ENCODE data around the gene ACSM3. TPM values are rescaled to one million over a fixed set of nuclear protein-coding genes. Genes with fewer than 3 reads are reported as not detected.

ACSM3 gene
- polyA plus RNA-seq, 2 of the 4 experiments (the other 2 are of a cell fraction), result 2.9 to 15.7 TPM

DNA sequence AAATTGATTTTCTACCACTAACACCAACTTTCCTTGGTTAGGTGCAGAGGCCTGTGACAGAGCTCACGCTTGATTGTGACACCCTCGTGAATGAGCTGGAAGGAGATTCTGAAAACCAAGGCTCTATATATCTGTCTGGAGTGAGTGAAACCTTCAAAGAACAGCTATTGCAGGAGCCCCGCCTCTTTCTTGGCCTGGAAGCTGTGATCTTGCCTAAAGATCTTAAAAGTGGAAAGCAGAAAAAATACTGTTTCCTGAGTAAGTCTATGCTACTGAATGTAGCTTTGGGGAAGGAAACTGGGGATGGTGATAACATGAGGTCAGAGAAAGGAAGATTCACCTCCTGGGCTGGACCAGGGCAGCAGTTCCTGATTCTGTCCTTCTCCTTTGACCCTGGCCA is 80.8 kb downstream of the ACSM3 start:
- Histone ChIP-seq H3K9me3 (no peaks in the 10 kb centered on the region), H3K4me1 (no peaks in the 10 kb centered on the region), H3K27ac (no peak overlapping the region), H3K4me3 (no peak overlapping the region), H3K4me2 (no peak overlapping the region)
- ATAC-seq, result no peak
- no peak for FAIRE-seq
- ChIA-PET POLR2A (no interaction called here), CTCF (interaction anchor here (1.2 to 1.7 kb wide), 6 partner anchors 11 to 255 kb away, joined by 3 to 6 read pairs (median 3); no protein-coding TSS in a partner anchor)
- TF ChIP-seq NFE2L2 (conservative IDR thresholded peaks at IDR 0.05; ENCODE audit: low read length), result no peak
- no peak for TF ChIP-seq SREBF2 (IDR thresholded peaks at IDR 0.05)
- TF ChIP-seq CHD4 (IDR thresholded peaks at IDR 0.05; ENCODE audit: borderline replicate concordance), result no peak
- no peak for TF ChIP-seq HEYL (CRISPR knock-in tag; IDR thresholded peaks at IDR 0.05)
- 89% methylated on average over 3 of the region's 3 CpGs for WGBS (ENCODE audit: missing lambda C conversion rate)
- DNase-seq (ENCODE audit: low read depth in 1 of 2, low spot score in 1 of 2), result no peak

DNA sequence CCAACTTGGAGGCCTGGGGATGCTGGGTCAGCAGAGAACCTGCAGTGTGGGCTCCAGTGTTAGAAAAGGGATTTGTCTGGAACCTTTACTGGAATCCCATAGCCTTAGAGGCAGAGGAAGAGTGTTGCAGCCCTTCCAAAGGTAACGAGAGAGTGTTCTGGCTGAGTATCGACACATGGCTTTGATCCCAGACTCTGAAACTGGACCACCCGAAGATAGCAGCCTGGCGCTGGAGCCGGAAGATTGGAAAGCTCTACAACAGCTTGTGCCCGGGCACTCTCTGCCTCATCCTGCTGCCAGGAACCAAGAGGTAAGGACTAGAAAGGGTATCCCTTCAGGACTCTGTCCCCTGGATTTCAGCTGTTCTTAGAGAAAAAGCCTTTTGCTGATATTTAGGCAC is 82.2 kb downstream of the ACSM3 start:
- H3K9me3 ChIP-seq, result no peaks in the 10 kb centered on the region
- CTCF ChIA-PET, result interaction anchor here (1.0 to 1.5 kb wide), 6 partner anchors 39 to 342 kb away, joined by 3 to 4 read pairs (median 4); partner anchors contain the start of genes ERI2 and REXO5
- H3K4me2 ChIP-seq, result no peak overlapping the region
- TF ChIP-seq FOSB (CRISPR knock-in tag; IDR thresholded peaks at IDR 0.05), result no peak
- TF ChIP-seq, protein P1, sequence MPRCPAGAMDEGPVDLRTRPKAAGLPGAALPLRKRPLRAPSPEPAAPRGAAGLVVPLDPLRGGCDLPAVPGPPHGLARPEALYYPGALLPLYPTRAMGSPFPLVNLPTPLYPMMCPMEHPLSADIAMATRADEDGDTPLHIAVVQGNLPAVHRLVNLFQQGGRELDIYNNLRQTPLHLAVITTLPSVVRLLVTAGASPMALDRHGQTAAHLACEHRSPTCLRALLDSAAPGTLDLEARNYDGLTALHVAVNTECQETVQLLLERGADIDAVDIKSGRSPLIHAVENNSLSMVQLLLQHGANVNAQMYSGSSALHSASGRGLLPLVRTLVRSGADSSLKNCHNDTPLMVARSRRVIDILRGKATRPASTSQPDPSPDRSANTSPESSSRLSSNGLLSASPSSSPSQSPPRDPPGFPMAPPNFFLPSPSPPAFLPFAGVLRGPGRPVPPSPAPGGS (IDR thresholded peaks at IDR 0.05), result no peak
- no peak for TF ChIP-seq HDAC2 (IDR thresholded peaks at IDR 0.05)
- TF ChIP-seq CBX8 (IDR thresholded peaks at IDR 0.05), result no peak
- no peak for DNase-seq (ENCODE audit: low read depth in 1 of 2, low spot score in 1 of 2)
- WGBS (ENCODE audit: missing lambda C conversion rate), result 97% methylated on average over 6 of the region's 6 CpGs
- H3K4me3 ChIP-seq, result no peak overlapping the region
- no peak overlapping the region for H3K27ac ChIP-seq
- H3K4me1 ChIP-seq, result peaks cover 11% of the 10 kb centered on the region
- POLR2A ChIA-PET, result no interaction called here
- no peak for ATAC-seq
- no peak for FAIRE-seq

DNA sequence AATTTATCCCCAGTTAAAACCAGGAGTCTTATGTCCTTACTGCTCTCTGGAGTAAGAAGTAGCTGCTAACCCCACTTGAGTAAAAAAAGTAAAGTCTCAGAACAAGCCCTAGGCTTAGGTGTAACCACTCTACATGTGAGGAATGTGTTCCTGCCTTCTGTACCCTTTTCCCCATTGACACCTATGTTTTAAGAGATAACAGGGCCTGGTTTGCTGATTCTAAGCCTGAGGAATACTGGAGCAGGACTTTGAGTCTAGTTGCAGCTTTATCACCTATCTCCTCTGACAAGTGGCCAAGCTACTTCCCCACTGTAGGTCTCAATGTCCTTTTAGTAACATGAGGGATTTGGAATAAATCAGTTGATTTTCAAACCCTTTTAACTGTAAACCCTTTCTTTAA is 82.7 kb downstream of the ACSM3 start:
- no peak for ATAC-seq
- Histone ChIP-seq H3K4me2 (no peak overlapping the region), H3K4me1 (peaks cover 16% of the 10 kb centered on the region), H3K27ac (no peak overlapping the region), H3K9me3 (no peaks in the 10 kb centered on the region), H3K4me3 (no peak overlapping the region)
- ChIA-PET POLR2A (no interaction called here), CTCF (interaction anchor here (0.7 to 1.5 kb wide), 6 partner anchors 40 to 342 kb away, joined by 3 to 4 read pairs (median 3); partner anchors contain the start of genes ERI2 and REXO5)
- FAIRE-seq, result no peak
- no peak for DNase-seq (ENCODE audit: low read depth in 1 of 2, low spot score in 1 of 2)
- TF ChIP-seq ZNF302 (CRISPR knock-in tag; IDR thresholded peaks at IDR 0.05), result no peak
- TF ChIP-seq HEYL (CRISPR knock-in tag; IDR thresholded peaks at IDR 0.05), result no peak
- TF ChIP-seq TP53 (CRISPR knock-in tag; IDR thresholded peaks at IDR 0.05), result no peak
- no peak for TF ChIP-seq EHF (CRISPR knock-in tag; IDR thresholded peaks at IDR 0.05)
- TF ChIP-seq GATA3 (IDR thresholded peaks at IDR 0.05; ENCODE audit: borderline replicate concordance), result no peak
- TF ChIP-seq, protein P2, sequence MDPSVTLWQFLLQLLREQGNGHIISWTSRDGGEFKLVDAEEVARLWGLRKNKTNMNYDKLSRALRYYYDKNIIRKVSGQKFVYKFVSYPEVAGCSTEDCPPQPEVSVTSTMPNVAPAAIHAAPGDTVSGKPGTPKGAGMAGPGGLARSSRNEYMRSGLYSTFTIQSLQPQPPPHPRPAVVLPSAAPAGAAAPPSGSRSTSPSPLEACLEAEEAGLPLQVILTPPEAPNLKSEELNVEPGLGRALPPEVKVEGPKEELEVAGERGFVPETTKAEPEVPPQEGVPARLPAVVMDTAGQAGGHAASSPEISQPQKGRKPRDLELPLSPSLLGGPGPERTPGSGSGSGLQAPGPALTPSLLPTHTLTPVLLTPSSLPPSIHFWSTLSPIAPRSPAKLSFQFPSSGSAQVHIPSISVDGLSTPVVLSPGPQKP (IDR thresholded peaks at IDR 0.05; ENCODE audit: low read depth, low read length), result no peak
- no peak for TF ChIP-seq KDM1A (IDR thresholded peaks at IDR 0.05; ENCODE audit: low read depth)
- no peak for TF ChIP-seq POLR2A (IDR thresholded peaks at IDR 0.05; ENCODE audit: low read length)
- TF ChIP-seq RCOR1 (IDR thresholded peaks at IDR 0.05; ENCODE audit: low read depth, low read length), result no peak
- TF ChIP-seq, protein P1 (IDR thresholded peaks at IDR 0.05), result no peak
- TF ChIP-seq, protein P3, sequence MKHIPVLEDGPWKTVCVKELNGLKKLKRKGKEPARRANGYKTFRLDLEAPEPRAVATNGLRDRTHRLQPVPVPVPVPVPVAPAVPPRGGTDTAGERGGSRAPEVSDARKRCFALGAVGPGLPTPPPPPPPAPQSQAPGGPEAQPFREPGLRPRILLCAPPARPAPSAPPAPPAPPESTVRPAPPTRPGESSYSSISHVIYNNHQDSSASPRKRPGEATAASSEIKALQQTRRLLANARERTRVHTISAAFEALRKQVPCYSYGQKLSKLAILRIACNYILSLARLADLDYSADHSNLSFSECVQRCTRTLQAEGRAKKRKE (CRISPR knock-in tag; IDR thresholded peaks at IDR 0.05; ENCODE audit: low read depth), result no peak

Small RNA genes lying within 50 kb of the gene (small RNA-seq; reads per million reads assigned to genes)
- gene RF00618, result 0 reads per million in 6 experiments
- 0 to 3.1 (median 0.15) reads per million in 6 experiments for gene RNU6-944P

Other genes starting within 250 kb of the ACSM3 start
- gene ACSM2B, start 187.6 kb upstream of the ACSM3 start, polyA plus RNA-seq (2011; rRNA removed), result not detected in 2 replicates
- not detected in 3 replicates for gene ACSM2B, start 187.6 kb upstream of the ACSM3 start, polyA plus RNA-seq (2017; fragmentation: RNase III; extraction: RNeasy Plus Mini Kit Qiagen cat#74134 plus additional on column Dnase treatment)
- gene ACSM1, start 66.3 kb upstream of the ACSM3 start, polyA plus RNA-seq (2011; rRNA removed), result not detected in 2 replicates
- not detected in 3 replicates for gene ACSM1, start 66.3 kb upstream of the ACSM3 start, polyA plus RNA-seq (2017; fragmentation: RNase III; extraction: RNeasy Plus Mini Kit Qiagen cat#74134 plus additional on column Dnase treatment)
- gene THUMPD1, start 22.2 kb upstream of the ACSM3 start, polyA plus RNA-seq (2011; rRNA removed), result 30.0 and 47.7 TPM in 2 replicates
- 25.9 to 27.8 TPM (median 27.8 TPM) in 3 replicates for gene THUMPD1, start 22.2 kb upstream of the ACSM3 start, polyA plus RNA-seq (2017; fragmentation: RNase III; extraction: RNeasy Plus Mini Kit Qiagen cat#74134 plus additional on column Dnase treatment)
- gene ERI2, start 42.5 kb downstream of the ACSM3 start, polyA plus RNA-seq (2011; rRNA removed), result 21.0 and 25.1 TPM in 2 replicates
- gene ERI2, start 42.5 kb downstream of the ACSM3 start, polyA plus RNA-seq (2017; fragmentation: RNase III; extraction: RNeasy Plus Mini Kit Qiagen cat#74134 plus additional on column Dnase treatment), result 14.4 to 19.3 TPM (median 15.9 TPM) in 3 replicates
- gene REXO5, start 42.5 kb downstream of the ACSM3 start, polyA plus RNA-seq (2011; rRNA removed), result 5.1 and 5.2 TPM in 2 replicates
- gene REXO5, start 42.5 kb downstream of the ACSM3 start, polyA plus RNA-seq (2017; fragmentation: RNase III; extraction: RNeasy Plus Mini Kit Qiagen cat#74134 plus additional on column Dnase treatment), result 3.8 to 4.2 TPM (median 4.0 TPM) in 3 replicates
- 7.2 and 7.5 TPM in 2 replicates for gene DCUN1D3, start 136.3 kb downstream of the ACSM3 start, polyA plus RNA-seq (2011; rRNA removed)
- gene DCUN1D3, start 136.3 kb downstream of the ACSM3 start, polyA plus RNA-seq (2017; fragmentation: RNase III; extraction: RNeasy Plus Mini Kit Qiagen cat#74134 plus additional on column Dnase treatment), result 5.2 to 5.9 TPM (median 5.9 TPM) in 3 replicates
- gene LYRM1, start 136.8 kb downstream of the ACSM3 start, polyA plus RNA-seq (2011; rRNA removed), result 37.8 and 44.0 TPM in 2 replicates
- 38.6 to 48.8 TPM (median 40.6 TPM) in 3 replicates for gene LYRM1, start 136.8 kb downstream of the ACSM3 start, polyA plus RNA-seq (2017; fragmentation: RNase III; extraction: RNeasy Plus Mini Kit Qiagen cat#74134 plus additional on column Dnase treatment)

Data from A549 (cell line).